Activated CD8-positive, alpha-beta memory T cell treated with anti-CD3 and anti-CD28 coated beads, Interleukin-2, amount 50 U/mL, for 48 hours (primary cell): ENCODE measurements around the gene PRAMEF5.
"Not testable (repeated sequence)": the region's sequence is repeated elsewhere in the genome, so short reads cannot be mapped to it uniquely, and the experiment has no call there.

Experiments
- DNase-seq: peaks from one replicate; pipeline ENCODE4 v3.0.0-alpha.2; 2020

Gene PRAMEF5

DNA sequence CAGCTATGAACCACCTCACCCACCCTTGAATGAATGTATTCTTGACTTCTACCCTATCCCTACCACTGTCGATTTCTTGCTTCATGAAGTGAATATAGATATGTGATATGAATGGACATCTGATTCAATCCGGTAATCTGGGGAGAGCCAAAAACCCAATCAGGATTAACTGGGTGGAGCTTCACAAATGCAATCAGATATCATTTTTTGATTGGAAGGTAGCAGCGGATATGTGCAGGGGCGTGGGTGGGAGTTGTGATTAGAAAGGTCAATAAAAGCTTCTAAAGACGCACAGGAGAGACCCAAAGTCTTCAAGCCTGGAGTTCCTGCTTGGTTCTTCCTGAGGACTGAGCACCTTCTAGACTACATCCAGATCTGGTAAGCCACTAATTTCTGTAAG, at the start of gene PRAMEF5:
Gene PRAMEF5 (plus strand): TSS at position 301 of the 400 bp plus-strand sequence. CDS start 5,071 bp downstream, outside the sequence.
- DNase-seq = not testable (repeated sequence)

DNA sequence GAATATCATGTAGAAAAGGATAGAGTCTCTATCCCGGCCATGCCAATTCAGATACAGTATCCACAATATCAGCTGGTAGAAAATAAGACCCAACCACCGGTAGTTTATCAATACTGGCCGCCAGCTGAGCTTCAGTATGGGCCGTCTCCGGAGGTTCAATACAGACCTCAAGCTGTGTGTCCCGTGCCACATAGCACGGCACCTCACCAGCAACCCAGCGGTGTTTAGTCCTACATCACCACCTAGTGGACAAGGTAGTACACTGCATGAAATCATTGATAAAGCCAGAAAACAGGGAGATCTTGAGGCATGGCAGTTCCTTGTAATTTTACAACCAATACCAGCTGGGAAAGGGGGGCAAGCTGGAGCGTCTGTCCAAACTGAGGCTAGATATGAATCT, 45.3 kb upstream of the PRAMEF5 start:
- DNase-seq = not testable (repeated sequence)

DNA sequence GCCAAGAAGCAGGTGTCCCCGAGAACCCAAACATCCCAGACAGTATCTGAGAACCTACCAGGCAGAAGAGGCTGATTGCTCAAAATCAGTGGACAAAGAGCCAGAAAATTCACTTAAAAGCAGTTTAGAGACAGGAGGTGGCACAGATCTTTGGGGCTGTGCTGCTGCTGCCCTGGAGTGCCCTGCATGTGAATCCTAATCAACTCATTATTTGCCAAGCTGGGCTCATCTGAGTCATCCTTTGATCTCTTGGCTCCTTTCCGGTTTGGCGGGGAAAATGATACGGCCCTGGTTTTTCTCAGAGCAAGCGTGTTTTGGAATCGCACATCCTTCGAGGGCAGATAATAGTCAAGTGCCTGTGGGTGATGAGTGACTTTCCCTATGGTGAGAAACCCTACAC, 37.4 kb upstream of the PRAMEF5 start:
- DNase-seq = not testable (repeated sequence)

- not testable (repeated sequence) for DNase-seq
Measured at GRCh38 chr1:13219203-13219602, 34.8 kb upstream of the PRAMEF5 start.

- not testable (repeated sequence) for DNase-seq
Measured at GRCh38 chr1:13222788-13223187, 31.2 kb upstream of the PRAMEF5 start.

DNA sequence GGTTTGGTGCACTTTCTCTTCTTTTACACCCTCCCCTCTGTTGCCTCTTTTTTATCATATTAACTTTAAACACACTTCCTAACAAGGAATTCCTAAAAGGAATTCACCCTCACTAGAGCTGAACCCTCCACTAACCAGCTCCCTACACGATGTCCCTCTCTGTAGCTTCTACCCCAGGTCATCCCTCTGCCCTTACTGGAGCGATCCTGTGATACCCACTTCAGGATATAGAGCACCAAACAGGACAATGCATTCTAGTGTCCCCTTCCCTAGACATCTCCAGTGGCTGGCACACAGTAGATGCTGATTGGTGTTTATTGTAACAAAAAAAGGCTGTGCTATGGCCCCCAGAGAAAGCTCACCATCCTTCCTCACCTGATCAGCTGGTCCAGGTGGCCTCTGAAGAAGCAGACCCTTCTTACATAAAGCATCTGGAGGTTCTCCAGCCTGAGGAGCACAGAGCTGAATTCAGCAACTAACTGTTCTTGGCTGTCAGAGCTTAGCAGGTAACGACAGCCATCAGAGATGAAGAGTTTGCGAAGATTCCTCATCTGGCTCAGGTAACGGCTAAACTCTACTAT, 29.4 kb upstream of the PRAMEF5 start:
- no peak for DNase-seq

GRCh38 chr1:13225675-13226204, 28.3 kb upstream of the PRAMEF5 start, which contains the start of gene PRAMEF18:
Gene PRAMEF18, minus strand, starts transcription at chr1:13226154. Its CDS starts 48 bp downstream, at chr1:13226106.
- not testable (repeated sequence) for DNase-seq

DNA sequence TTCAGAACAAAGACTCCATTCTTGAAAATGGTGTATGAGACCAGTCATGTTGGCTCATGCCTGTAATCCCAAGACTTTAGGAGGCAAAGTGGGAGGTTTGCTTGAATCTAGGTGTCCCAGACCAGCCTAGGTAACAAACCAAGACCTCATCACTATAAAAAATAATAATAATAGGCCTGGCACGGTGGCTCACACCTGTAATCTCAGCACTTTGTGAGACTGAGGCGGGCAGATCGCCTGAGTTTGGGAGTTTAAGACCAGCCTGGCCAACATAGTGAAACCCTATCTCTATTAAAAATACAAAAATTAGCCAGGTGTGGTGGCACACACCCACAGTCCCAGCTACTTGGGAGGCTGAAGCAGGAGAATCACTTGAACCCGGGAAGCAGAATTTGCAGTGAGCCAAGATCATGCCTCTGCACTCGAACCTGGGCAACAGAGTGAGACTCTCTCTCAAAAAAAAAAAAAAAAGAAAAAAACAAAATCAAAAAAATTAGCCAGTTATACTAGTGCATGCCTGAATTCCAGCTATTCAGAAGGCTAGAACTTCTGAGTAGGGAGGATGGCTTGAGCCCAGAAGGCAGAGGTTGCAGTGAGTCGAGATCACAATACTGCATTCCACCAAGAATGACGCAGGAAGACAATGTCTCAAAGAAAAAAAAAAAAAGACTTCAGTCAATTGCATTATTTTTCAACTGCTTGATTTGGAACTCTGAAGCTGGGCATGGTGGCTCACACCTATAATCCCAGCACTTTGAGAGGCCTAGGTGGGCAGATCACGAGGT, 26.5 kb upstream of the PRAMEF5 start:
- not testable (repeated sequence) for DNase-seq

- peak; percentile 68 for DNase-seq
Measured at GRCh38 chr1:13228343-13228781, 25.6 kb upstream of the PRAMEF5 start.

DNA sequence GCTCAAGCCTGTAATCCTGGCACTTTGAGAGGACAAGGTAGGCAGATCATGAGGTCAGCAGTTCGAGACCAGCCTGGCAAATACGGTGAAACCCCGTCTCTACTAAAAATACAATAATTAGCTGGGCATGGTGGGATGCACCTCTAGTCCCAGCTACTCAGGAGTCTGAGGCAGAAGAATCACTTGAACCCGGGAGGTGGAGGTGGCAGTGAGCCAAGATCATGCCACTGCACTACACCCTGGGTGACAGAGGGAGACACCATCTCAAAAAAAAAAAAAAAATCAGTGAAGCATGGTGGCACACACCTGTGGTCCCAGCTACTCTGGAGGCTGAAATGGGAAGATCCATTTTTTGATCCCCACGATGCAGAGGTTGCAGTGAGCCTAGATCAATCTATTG, 23.9 kb upstream of the PRAMEF5 start:
- DNase-seq = not testable (repeated sequence)

GRCh38 chr1:13230601-13231000, 23.4 kb upstream of the PRAMEF5 start:
- not testable (repeated sequence) for DNase-seq

- DNase-seq = not testable (repeated sequence)
Measured at GRCh38 chr1:13231061-13231750, 22.8 kb upstream of the PRAMEF5 start.

DNA sequence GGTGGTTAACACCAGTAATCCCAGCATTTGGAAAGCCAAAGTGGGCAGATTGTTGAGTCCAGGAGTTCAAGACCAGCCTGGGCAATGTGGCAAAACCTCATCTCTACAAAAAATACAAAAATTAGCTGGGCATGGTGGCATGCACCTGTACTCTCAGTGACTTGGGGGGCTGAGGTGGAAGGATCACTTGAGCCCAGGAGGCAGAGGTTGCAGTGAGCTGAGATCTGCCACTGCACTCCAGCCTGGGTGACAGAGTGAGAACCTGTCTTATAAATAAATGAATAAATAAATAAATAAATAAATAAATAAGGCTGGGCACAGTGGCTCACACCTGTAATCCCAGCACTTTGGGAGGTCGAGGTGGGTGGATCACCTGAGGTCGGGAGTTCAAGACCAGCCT, 21.9 kb upstream of the PRAMEF5 start:
- not testable (repeated sequence) for DNase-seq

- not testable (repeated sequence) for DNase-seq
Measured at GRCh38 chr1:13234057-13234456, 19.9 kb upstream of the PRAMEF5 start.

DNA sequence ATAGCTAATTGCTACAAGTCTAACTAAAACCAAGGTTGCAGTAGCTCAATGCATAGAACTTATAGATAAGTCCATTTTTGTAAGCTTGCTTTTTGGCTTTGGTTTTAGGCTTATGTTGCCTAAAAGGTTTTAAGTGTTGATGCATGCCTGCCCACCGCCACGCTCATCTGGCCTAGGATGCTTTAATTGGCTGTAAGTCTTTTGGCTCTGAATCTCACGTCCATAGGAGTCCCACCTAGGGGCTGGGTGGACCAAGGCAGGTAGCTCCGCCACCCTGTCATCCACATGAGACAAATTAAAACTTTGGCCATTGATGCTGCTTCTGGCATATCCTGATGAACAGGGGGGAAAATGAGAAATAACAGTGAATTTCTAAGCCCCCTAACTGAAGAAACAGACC, 16.4 kb upstream of the PRAMEF5 start:
- not testable (repeated sequence) for DNase-seq

- not testable (repeated sequence) for DNase-seq
Measured at GRCh38 chr1:13239633-13240032, 14.4 kb upstream of the PRAMEF5 start.

DNA sequence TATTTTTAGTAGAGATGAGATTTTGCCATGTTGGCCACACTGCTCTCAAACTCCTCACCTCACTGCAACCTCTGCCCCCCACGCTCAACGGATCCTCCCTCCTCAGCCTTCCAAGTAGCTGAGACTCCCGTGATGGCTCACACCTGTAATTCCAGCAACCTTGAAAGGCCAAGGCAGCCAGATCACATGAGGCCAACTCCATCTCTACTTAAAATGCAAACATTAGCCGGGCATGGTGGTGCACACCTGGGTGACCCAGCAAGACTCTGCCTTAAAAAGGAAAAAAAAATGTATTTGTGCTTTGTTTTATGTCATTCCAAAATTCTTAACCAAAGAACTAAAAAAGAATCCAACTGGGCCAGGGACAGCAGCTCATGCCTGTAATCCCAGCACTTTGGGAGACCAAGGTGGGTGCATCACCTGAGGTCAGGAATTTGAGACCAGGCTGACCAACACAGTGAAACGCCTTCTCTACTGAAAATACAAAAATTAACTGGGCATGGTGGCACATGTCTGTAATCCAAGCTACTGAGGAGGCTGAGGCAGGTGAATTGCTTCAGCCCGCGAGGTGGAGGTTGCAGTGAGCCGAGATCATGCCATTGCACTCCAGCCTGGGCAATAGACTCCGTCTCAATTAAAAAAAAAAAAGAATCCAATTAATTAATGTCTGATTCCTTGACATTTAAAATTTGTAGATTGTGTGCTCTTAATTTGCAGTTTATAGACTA, 10.3 kb upstream of the PRAMEF5 start:
- DNase-seq = not testable (repeated sequence)

GRCh38 chr1:13245841-13246553, 8.0 kb upstream of the PRAMEF5 start:
- not testable (repeated sequence) for DNase-seq

DNA sequence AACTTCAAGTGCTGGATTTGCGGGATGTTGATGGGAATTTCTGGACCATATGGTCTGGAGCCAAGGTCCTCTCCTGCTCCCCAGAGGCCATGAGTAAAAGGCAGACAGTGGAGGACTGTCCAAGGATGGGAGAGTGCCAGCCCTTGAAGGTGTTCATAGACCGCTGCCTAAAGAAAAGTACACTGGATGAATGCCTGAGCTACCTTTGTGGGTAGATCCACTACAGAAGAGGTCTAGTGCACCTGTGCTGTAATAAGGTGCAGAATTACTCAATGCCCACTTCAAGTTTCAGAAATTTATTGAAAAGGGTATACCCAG, 7.5 kb upstream of the PRAMEF5 start:
- not testable (repeated sequence) for DNase-seq

DNA sequence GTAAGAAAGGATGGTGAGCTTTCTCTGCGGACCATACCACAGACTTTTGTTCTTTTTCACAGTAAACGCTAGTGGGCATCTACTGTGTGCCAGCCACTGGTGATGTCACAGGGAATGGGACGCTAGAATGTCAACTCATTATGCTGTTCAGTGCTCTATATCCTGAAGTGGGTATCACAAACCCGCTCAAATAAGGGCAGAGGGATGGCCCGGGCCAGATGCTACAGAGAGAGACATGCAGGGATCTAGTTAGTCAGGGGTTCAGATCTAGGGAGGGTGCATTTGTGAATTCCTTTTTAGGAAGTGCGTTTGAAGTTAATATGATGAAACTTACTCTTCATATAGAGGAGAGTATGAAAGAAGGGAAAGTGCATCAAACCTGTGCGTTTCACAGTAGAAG, 6.9 kb upstream of the PRAMEF5 start:
- not testable (repeated sequence) for DNase-seq

- DNase-seq = not testable (repeated sequence)
Measured at GRCh38 chr1:13265124-13265523, 11.1 kb downstream of the PRAMEF5 start.

- DNase-seq = not testable (repeated sequence)
Measured at GRCh38 chr1:13277016-13277415, 23.0 kb downstream of the PRAMEF5 start.
